Astrocyte (in vitro differentiated cells and primary cell): Measurements from ENCODE around the gene MICALL2. TPM values are rescaled to one million over a fixed set of nuclear protein-coding genes. Genes with fewer than 3 reads are reported as not detected.

Experiments
- DNase-seq: peaks from one replicate; pipeline ENCODE4 v3.0.0-alpha.2; 2010; ENCODE audit warnings: low read depth
- FAIRE-seq: peaks from 2 replicates; lab custom pipeline; 2011; peaks lifted over from hg19 to GRCh38; lab: Jason Lieb, UNC
- H2AFZ ChIP-seq: 2 replicates; pipeline ENCODE4 v1.6.0; 2012; ENCODE audit warnings: low read depth, low read length, inconsistent platforms
- H3K27ac ChIP-seq: 2 replicates; pipeline ENCODE4 v1.5.1; 2011; ENCODE audit warnings: low read depth, low read length, inconsistent platforms
- H3K27me3 ChIP-seq: 2 replicates; pipeline ENCODE4 v1.6.0; 2011; ENCODE audit warnings: low read length, inconsistent platforms; ENCODE audit not compliant: insufficient read depth
- H3K36me3 ChIP-seq: 2 replicates; pipeline ENCODE4 v1.5.1; 2011; ENCODE audit warnings: low read length, inconsistent platforms; ENCODE audit not compliant: insufficient read depth
- H3K4me1 ChIP-seq: 2 replicates; pipeline ENCODE4 v1.5.1; 2011; ENCODE audit warnings: low read length, inconsistent platforms; ENCODE audit not compliant: insufficient read depth
- H3K4me2 ChIP-seq: 2 replicates; pipeline ENCODE4 v1.6.0; 2012; ENCODE audit warnings: low read length, inconsistent platforms
- H3K4me3 ChIP-seq: 2 replicates; pipeline ENCODE4 v1.5.1; 2011; ENCODE audit warnings: low read depth, mild to moderate bottlenecking, low read length, inconsistent platforms; ENCODE audit not compliant: insufficient read depth
- H3K79me2 ChIP-seq: 2 replicates; pipeline ENCODE4 v1.6.0; 2012; ENCODE audit warnings: mild to moderate bottlenecking, low read length, inconsistent platforms; ENCODE audit not compliant: insufficient read depth
- H3K9ac ChIP-seq: 2 replicates; pipeline ENCODE4 v1.6.0; 2012; ENCODE audit warnings: mild to moderate bottlenecking, low read length, inconsistent platforms
- H3K9me3 ChIP-seq: 2 replicates; pipeline ENCODE4 v1.5.1; 2012; ENCODE audit warnings: low read depth, mild to moderate bottlenecking, low read length, inconsistent platforms; ENCODE audit not compliant: insufficient read depth
- H4K20me1 ChIP-seq: 2 replicates; pipeline ENCODE4 v1.6.0; 2012; ENCODE audit warnings: low read length, inconsistent platforms; ENCODE audit not compliant: insufficient read depth
- H3K27ac Mint-ChIP-seq: one replicate; pipeline ENCODE4 v1.8.0; 2021; ENCODE audit warnings: mild to moderate bottlenecking, mixed read lengths; ENCODE audit not compliant: unreplicated experiment
- H3K27me3 Mint-ChIP-seq: one replicate; pipeline ENCODE4 v1.8.0; 2021; ENCODE audit warnings: low read depth, mixed read lengths; ENCODE audit not compliant: unreplicated experiment
- H3K36me3 Mint-ChIP-seq: one replicate; pipeline ENCODE4 v1.8.0; 2021; ENCODE audit warnings: low read depth, mixed read lengths; ENCODE audit not compliant: unreplicated experiment
- H3K4me1 Mint-ChIP-seq: one replicate; pipeline ENCODE4 v1.8.0; 2021; ENCODE audit warnings: low read depth, mixed read lengths; ENCODE audit not compliant: unreplicated experiment
- H3K4me3 Mint-ChIP-seq: one replicate; pipeline ENCODE4 v1.8.0; 2021; ENCODE audit warnings: mild to moderate bottlenecking, moderate library complexity, mixed read lengths; ENCODE audit not compliant: unreplicated experiment
- H3K9me3 Mint-ChIP-seq: one replicate; pipeline ENCODE4 v1.8.0; 2021; ENCODE audit warnings: mild to moderate bottlenecking, mixed read lengths; ENCODE audit not compliant: unreplicated experiment
- EZH2 ChIP-seq: IDR thresholded peaks from 2 replicates; pipeline ENCODE4 v1.6.1; 2012; ENCODE audit warnings: mild to moderate bottlenecking, low read length, inconsistent platforms; ENCODE audit not compliant: insufficient read depth
- total RNA-seq: library from RNA; stranded (reverse); gene quantifications from 2 replicates; pipeline ENCODE4 v1.2.1, GENCODE V29; 2021
- TF ChIP-seq, protein P1 (sequence below): IDR thresholded peaks from 2 replicates; pipeline ENCODE4 v1.5.1; 2011; ENCODE audit warnings: low read depth, mild to moderate bottlenecking, inconsistent platforms, low read length, moderate library complexity; ENCODE audit not compliant: insufficient read depth

The MICALL2 gene
- total RNA-seq, 1 donor from 2014 or later = 43.4 TPM

DNA sequence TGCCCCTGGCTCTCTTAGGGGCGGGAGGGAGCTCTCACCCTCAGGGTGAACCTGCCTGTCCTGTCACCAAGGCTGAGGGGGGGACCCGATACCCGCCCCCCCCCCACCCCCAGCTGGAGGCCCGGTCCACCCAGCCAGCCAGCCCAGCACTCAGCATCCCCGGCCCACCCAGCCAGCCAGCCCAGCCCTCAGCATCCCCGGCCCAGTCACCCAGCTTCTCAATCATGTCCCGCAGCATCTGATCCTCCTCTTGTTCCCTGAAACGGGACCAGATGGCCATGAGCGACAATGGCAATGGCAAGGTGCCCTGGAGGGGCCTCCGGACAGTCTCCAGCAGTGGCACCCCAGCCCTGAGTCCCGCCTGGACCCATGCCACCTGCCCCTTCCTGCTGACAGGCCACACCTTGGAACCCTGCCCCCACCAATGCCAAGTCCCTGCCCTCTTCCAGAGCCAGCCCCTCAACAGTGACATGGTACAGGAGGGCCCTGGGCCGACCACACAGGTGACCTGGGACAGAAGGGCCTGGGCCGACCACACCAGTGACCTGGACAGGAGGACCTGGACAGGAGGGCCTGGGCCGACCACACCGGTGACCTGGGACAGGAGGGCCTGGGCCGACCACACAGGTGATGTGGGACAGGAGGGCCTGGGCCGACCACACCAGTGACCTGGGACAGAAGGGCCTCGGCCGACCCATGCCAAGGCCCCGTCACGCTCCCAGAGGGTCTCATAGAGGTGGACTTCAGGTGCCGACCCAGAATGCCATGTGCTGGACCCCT, 24.2 kb downstream of the MICALL2 start:
- H3K9me3 ChIP-seq = peaks cover 4% of the 10 kb centered on the region
- no peaks in the 10 kb centered on the region for H3K27me3 ChIP-seq
- Mint-ChIP-seq H3K4me3 (no peak overlapping the region), H3K27ac (no peak overlapping the region), H3K9me3 (no peaks in the 10 kb centered on the region), H3K27me3 (peaks cover 3% of the 10 kb centered on the region), H3K36me3 (peaks cover 5% of the 10 kb centered on the region), H3K4me1 (no peaks in the 10 kb centered on the region)
- TF ChIP-seq, protein P1, sequence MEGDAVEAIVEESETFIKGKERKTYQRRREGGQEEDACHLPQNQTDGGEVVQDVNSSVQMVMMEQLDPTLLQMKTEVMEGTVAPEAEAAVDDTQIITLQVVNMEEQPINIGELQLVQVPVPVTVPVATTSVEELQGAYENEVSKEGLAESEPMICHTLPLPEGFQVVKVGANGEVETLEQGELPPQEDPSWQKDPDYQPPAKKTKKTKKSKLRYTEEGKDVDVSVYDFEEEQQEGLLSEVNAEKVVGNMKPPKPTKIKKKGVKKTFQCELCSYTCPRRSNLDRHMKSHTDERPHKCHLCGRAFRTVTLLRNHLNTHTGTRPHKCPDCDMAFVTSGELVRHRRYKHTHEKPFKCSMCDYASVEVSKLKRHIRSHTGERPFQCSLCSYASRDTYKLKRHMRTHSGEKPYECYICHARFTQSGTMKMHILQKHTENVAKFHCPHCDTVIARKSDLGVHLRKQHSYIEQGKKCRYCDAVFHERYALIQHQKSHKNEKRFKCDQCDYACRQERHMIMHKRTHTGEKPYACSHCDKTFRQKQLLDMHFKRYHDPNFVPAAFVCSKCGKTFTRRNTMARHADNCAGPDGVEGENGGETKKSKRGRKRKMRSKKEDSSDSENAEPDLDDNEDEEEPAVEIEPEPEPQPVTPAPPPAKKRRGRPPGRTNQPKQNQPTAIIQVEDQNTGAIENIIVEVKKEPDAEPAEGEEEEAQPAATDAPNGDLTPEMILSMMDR = no peak
- no peak for TF ChIP-seq EZH2
- no peak for DNase-seq
- no peak for FAIRE-seq
- H3K4me3 ChIP-seq = no peak overlapping the region
- no peaks in the 10 kb centered on the region for H3K79me2 ChIP-seq
- H3K4me2 ChIP-seq = no peak overlapping the region
- H2AFZ ChIP-seq = no peak overlapping the region
- H4K20me1 ChIP-seq = peaks cover 34% of the 10 kb centered on the region
- peaks cover 2% of the 10 kb centered on the region for H3K36me3 ChIP-seq
- no peak overlapping the region for H3K9ac ChIP-seq
- no peak overlapping the region for H3K27ac ChIP-seq
- H3K4me1 ChIP-seq = no peaks in the 10 kb centered on the region

- no peaks in the 10 kb centered on the region for H3K4me1 Mint-ChIP-seq
- peaks cover 3% of the 10 kb centered on the region for H3K36me3 Mint-ChIP-seq
- no peak for FAIRE-seq
- Histone ChIP-seq H3K4me3 (no peak overlapping the region), H4K20me1 (peaks cover 29% of the 10 kb centered on the region), H3K4me1 (no peaks in the 10 kb centered on the region), H3K79me2 (no peaks in the 10 kb centered on the region), H3K4me2 (no peak overlapping the region), H2AFZ (no peak overlapping the region), H3K36me3 (peaks cover 2% of the 10 kb centered on the region), H3K27ac (no peak overlapping the region), H3K9me3 (peaks cover under 1% of the 10 kb centered on the region), H3K27me3 (no peaks in the 10 kb centered on the region), H3K9ac (no peak overlapping the region)
- H3K27me3 Mint-ChIP-seq = peaks cover 3% of the 10 kb centered on the region
- no peak for TF ChIP-seq EZH2
- TF ChIP-seq, protein P1 = no peak
- H3K9me3 Mint-ChIP-seq = no peaks in the 10 kb centered on the region
- H3K27ac Mint-ChIP-seq = no peak overlapping the region
- no peak overlapping the region for H3K4me3 Mint-ChIP-seq
- DNase-seq = no peak
Measured at GRCh38 chr7:1434165-1434718, 25.0 kb downstream of the MICALL2 start.
